D341Med (cell line): Measurements from ENCODE around the gene NUDT8.
"Not testable (repeated sequence)": the region's sequence is repeated elsewhere in the genome, so short reads cannot be mapped to it uniquely, and the experiment has no call there.

Experiments
- DNase-seq: peaks from one replicate; pipeline ENCODE4 v3.0.0; 2012; ENCODE audit warnings: low spot score

Gene NUDT8

GRCh38 chr11:67592880-67593564 lies 36.7 kb downstream of the NUDT8 start:
- DNase-seq, result no peak

- DNase-seq, result not testable (repeated sequence)
These were observed 40.8 kb downstream of the NUDT8 start for GRCh38 chr11:67588899-67589415.

GRCh38 chr11:67588136-67588503 lies 41.6 kb downstream of the NUDT8 start:
- DNase-seq, result no peak

GRCh38 chr11:67586568-67587250 lies 43.0 kb downstream of the NUDT8 start:
- DNase-seq, result no peak

GRCh38 chr11:67585911-67586310 lies 43.8 kb downstream of the NUDT8 start:
- DNase-seq, result no peak

GRCh38 chr11:67584881-67585873 lies 44.6 kb downstream of the NUDT8 start:
- DNase-seq, result peak; percentile 57

- peak; percentile 54 for DNase-seq
These were observed 45.4 kb downstream of the NUDT8 start for GRCh38 chr11:67584205-67584880.

GRCh38 chr11:67583247-67584204 lies 46.2 kb downstream of the NUDT8 start, which contains the start of gene GSTP1:
TSS of gene GSTP1 (plus strand) at chr11:67583812. CDS start at chr11:67583844, 32 bp downstream.
- DNase-seq, result peak; percentile 97

- no peak for DNase-seq
These were observed 47.7 kb downstream of the NUDT8 start for GRCh38 chr11:67582011-67582410.

- no peak for DNase-seq
These were observed 48.3 kb downstream of the NUDT8 start for GRCh38 chr11:67581469-67581868.

GRCh38 chr11:67577951-67578350 lies 51.8 kb downstream of the NUDT8 start:
- no peak for DNase-seq
